ENCODE results near the gene ZRANB2.

GRCh38 chr1:71037829-71038620, 42.8 kb downstream of the ZRANB2 start:
- TF ChIP-seq, protein P1, sequence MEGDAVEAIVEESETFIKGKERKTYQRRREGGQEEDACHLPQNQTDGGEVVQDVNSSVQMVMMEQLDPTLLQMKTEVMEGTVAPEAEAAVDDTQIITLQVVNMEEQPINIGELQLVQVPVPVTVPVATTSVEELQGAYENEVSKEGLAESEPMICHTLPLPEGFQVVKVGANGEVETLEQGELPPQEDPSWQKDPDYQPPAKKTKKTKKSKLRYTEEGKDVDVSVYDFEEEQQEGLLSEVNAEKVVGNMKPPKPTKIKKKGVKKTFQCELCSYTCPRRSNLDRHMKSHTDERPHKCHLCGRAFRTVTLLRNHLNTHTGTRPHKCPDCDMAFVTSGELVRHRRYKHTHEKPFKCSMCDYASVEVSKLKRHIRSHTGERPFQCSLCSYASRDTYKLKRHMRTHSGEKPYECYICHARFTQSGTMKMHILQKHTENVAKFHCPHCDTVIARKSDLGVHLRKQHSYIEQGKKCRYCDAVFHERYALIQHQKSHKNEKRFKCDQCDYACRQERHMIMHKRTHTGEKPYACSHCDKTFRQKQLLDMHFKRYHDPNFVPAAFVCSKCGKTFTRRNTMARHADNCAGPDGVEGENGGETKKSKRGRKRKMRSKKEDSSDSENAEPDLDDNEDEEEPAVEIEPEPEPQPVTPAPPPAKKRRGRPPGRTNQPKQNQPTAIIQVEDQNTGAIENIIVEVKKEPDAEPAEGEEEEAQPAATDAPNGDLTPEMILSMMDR (IDR thresholded peaks at IDR 0.05): no peak
- TF ChIP-seq POLR2A (IDR thresholded peaks at IDR 0.05): no peak

All from right lobe of liver (tissue), 4 donors.